GM19351 (cell line): ENCODE measurements around the gene SLC15A4.

Experiments
- ATAC-seq: cut with Tn5 transposase; IDR thresholded peaks from one replicate; pipeline ENCODE4 v1.9.1; 2021; ENCODE audit warnings: mild to moderate bottlenecking, moderate library complexity; ENCODE audit not compliant: unreplicated experiment

SLC15A4 gene

DNA sequence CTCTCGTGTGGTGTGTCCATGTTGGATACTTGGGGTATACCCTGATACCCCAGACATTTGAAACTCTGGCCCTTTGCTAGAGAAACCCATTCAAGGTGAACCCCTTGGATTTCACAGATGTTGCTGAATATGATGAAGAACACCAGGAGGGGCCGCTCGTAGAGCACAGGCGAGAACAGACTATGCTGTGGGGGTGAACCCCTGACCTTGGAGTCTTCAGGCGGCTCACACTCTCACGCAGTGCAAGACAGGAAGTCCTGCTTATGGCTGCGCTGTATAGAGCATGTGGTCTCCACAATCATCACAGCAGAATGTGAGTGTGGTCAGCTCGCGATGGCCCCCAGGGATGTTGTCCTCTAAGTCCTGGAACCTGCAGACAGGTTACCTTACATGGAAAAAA, 60.4 kb downstream of the SLC15A4 start:
- ATAC-seq: no peak

DNA sequence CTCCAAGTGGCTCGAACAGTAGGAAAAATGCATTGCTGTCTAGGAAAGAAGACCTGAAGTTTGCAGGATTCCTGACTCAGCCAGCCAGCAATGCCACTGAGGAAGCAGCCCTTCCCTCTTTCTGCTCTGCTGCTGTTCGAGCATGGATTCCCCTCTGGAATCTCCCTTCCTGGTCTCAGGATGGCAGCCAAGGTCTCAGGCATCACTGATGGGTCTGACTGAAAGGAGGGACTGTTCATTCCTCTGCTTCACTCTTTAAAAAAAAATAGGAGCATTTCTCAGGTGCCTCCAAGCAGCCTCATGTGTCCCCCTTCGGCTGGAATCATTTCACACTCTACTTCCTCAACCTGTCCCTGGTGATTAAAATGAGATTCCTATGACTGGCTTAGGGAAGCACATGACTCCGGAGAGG, 62.4 kb downstream of the SLC15A4 start:
- no peak for ATAC-seq

DNA sequence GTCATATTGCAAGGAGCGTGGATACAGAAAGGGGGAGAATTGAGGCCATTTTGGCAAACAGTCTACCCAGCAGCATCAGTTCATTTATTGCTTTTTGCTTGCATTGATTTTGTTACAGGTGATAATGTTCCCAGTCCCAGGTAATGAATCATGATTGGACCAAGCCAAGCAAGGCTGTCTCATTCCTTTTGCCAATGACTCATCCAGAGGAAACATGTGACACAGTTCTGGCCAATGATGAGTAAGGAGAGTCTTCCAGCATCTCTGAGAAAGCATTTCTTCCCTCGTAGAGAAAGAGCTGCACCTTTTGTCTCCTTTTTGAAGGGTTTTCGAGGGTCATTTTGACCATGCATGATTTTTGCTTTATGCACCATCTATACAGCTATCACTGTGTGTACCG, 68.2 kb downstream of the SLC15A4 start:
- no peak for ATAC-seq

DNA sequence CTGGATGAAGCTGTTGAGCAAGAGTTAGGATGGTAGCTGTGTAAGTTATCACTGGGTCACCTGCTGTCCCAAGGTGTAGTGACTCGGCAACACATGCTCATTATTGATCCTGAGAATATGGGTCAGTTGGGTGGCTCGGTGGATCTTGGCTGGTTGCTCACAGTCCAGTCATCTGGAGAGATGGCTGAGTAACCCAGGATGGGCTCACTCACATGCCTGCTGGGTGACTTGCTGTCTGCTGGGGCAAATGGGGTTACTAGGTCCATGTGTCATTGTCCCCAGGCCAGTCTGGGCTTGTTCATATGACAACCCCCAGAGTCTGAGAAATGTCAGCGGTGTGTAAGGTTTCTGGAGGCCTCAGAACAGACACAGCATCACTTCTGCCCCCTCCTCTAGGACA, 69.5 kb downstream of the SLC15A4 start:
- ATAC-seq: no peak

- ATAC-seq: no peak
Measured at GRCh38 chr12:128753438-128753837, 70.3 kb downstream of the SLC15A4 start.

- ATAC-seq: no peak
Measured at GRCh38 chr12:128752386-128752785, 71.4 kb downstream of the SLC15A4 start.

DNA sequence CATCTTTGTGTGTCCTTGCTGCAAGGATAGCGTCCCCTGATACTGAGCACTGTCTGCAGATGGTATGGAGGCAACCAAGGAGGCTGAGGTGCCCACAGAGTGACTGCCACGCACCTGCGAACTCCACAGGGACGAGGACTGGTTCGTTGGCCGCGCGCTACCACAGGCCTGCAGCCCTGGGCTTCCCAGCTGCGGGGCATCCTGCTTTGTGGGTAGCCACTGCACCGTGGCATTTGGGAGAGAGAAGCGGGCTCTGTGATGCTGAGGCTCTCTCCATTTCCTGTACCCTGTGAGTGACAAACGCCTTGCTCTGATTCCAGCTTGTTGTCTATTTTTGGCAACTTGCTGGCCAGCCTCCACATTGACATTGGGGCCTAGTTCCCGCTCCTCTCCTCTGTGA, 76.3 kb downstream of the SLC15A4 start:
- no peak for ATAC-seq

DNA sequence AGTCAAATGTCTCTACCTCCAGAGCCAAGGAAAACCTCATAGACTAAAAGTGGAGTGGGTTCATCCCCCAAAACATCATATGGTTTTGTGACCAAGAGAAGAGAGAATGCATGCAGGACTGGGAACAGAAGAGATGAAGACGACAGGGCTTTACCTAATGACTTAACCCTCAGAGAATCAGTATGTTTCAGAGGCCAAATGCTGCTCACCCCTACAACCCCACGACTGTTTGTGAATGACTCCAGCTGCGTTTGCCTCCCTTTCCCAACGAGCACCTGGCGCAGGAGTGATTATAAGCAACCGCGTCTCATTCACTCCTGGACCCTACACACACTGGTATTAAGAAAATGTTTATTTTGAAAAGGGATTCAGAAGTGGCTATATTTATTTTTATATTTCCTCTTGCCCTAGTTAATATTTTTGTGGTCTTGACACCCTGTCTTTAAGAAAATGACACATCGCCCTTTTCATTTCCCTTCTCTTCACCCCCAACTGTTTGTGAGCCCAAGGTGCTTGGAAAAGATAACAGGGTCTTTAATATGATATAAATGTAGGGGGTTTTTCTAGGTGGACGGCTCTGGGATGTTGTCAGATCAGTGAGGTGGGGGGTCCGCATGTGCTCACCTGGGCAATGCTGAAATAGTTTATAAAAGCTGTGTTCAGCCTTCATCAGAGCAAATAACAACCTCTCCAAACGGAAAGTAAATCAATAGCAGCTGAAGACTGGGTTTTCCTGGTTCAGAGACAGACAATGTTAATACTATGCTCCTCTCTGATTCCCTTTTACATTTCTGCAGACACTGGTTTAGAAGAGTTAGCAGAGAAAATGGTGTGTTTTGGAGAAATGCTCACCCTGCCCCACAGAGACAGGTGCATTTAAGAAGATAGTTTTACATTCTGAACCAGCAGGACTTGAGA, 77.7 kb downstream of the SLC15A4 start:
- ATAC-seq: no peak

DNA sequence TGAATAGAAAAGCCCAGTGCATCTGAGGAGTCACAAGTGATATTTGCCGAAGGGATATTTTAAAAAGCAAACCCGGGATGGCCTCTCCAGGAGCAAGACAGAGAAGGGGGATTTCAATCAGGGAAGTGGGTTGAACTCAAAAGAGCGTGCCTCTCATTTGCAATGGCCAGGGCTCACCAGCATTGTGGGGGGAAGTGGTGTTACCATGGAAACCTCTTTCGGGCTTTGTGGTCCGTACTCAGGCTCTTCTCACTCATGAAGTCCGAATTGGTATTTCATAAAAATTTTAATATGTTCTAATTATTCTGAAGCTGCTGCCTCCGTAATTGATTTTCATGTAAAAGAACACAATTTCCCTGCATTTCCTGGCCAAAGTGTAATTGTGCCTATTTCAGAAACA, 79.8 kb downstream of the SLC15A4 start:
- ATAC-seq: peak; percentile 49
